Astrocyte (in vitro differentiated cells and primary cell): Measurements from ENCODE around the gene CABP7. TPM values are rescaled to one million over a fixed set of nuclear protein-coding genes. Genes with fewer than 3 reads are reported as not detected.

ENCODE experiments used
- DNase-seq: peaks from one replicate; pipeline ENCODE4 v3.0.0-alpha.2; 2010; ENCODE audit warnings: low read depth
- FAIRE-seq: peaks from 2 replicates; lab custom pipeline; 2011; peaks lifted over from hg19 to GRCh38; lab: Jason Lieb, UNC
- H2AFZ ChIP-seq: 2 replicates; pipeline ENCODE4 v1.6.0; 2012; ENCODE audit warnings: low read depth, low read length, inconsistent platforms
- H3K27ac ChIP-seq: 2 replicates; pipeline ENCODE4 v1.5.1; 2011; ENCODE audit warnings: low read depth, low read length, inconsistent platforms
- H3K27me3 ChIP-seq: 2 replicates; pipeline ENCODE4 v1.6.0; 2011; ENCODE audit warnings: low read length, inconsistent platforms; ENCODE audit not compliant: insufficient read depth
- H3K36me3 ChIP-seq: 2 replicates; pipeline ENCODE4 v1.5.1; 2011; ENCODE audit warnings: low read length, inconsistent platforms; ENCODE audit not compliant: insufficient read depth
- H3K4me1 ChIP-seq: 2 replicates; pipeline ENCODE4 v1.5.1; 2011; ENCODE audit warnings: low read length, inconsistent platforms; ENCODE audit not compliant: insufficient read depth
- H3K4me2 ChIP-seq: 2 replicates; pipeline ENCODE4 v1.6.0; 2012; ENCODE audit warnings: low read length, inconsistent platforms
- H3K4me3 ChIP-seq: 2 replicates; pipeline ENCODE4 v1.5.1; 2011; ENCODE audit warnings: low read depth, mild to moderate bottlenecking, low read length, inconsistent platforms; ENCODE audit not compliant: insufficient read depth
- H3K79me2 ChIP-seq: 2 replicates; pipeline ENCODE4 v1.6.0; 2012; ENCODE audit warnings: mild to moderate bottlenecking, low read length, inconsistent platforms; ENCODE audit not compliant: insufficient read depth
- H3K9ac ChIP-seq: 2 replicates; pipeline ENCODE4 v1.6.0; 2012; ENCODE audit warnings: mild to moderate bottlenecking, low read length, inconsistent platforms
- H3K9me3 ChIP-seq: 2 replicates; pipeline ENCODE4 v1.5.1; 2012; ENCODE audit warnings: low read depth, mild to moderate bottlenecking, low read length, inconsistent platforms; ENCODE audit not compliant: insufficient read depth
- H4K20me1 ChIP-seq: 2 replicates; pipeline ENCODE4 v1.6.0; 2012; ENCODE audit warnings: low read length, inconsistent platforms; ENCODE audit not compliant: insufficient read depth
- H3K27ac Mint-ChIP-seq: one replicate; pipeline ENCODE4 v1.8.0; 2021; ENCODE audit warnings: mild to moderate bottlenecking, mixed read lengths; ENCODE audit not compliant: unreplicated experiment
- H3K27me3 Mint-ChIP-seq: one replicate; pipeline ENCODE4 v1.8.0; 2021; ENCODE audit warnings: low read depth, mixed read lengths; ENCODE audit not compliant: unreplicated experiment
- H3K36me3 Mint-ChIP-seq: one replicate; pipeline ENCODE4 v1.8.0; 2021; ENCODE audit warnings: low read depth, mixed read lengths; ENCODE audit not compliant: unreplicated experiment
- H3K4me1 Mint-ChIP-seq: one replicate; pipeline ENCODE4 v1.8.0; 2021; ENCODE audit warnings: low read depth, mixed read lengths; ENCODE audit not compliant: unreplicated experiment
- H3K4me3 Mint-ChIP-seq: one replicate; pipeline ENCODE4 v1.8.0; 2021; ENCODE audit warnings: mild to moderate bottlenecking, moderate library complexity, mixed read lengths; ENCODE audit not compliant: unreplicated experiment
- H3K9me3 Mint-ChIP-seq: one replicate; pipeline ENCODE4 v1.8.0; 2021; ENCODE audit warnings: mild to moderate bottlenecking, mixed read lengths; ENCODE audit not compliant: unreplicated experiment
- CTCF ChIP-seq: IDR thresholded peaks from 2 replicates; pipeline ENCODE4 v1.5.1; 2011; ENCODE audit warnings: low read depth, mild to moderate bottlenecking, inconsistent platforms, low read length, moderate library complexity; ENCODE audit not compliant: insufficient read depth
- EZH2 ChIP-seq: IDR thresholded peaks from 2 replicates; pipeline ENCODE4 v1.6.1; 2012; ENCODE audit warnings: mild to moderate bottlenecking, low read length, inconsistent platforms; ENCODE audit not compliant: insufficient read depth
- total RNA-seq: library from RNA; stranded (reverse); gene quantifications from 2 replicates; pipeline ENCODE4 v1.2.1, GENCODE V29; 2021

CABP7 gene
- total RNA-seq, 1 donor from 2014 or later: not detected

- H3K27me3 ChIP-seq: peaks cover 12% of the 10 kb centered on the region
- no peak overlapping the region for H3K9ac ChIP-seq
- no peaks in the 10 kb centered on the region for H3K79me2 ChIP-seq
- H3K4me2 ChIP-seq: no peak overlapping the region
- H3K4me3 Mint-ChIP-seq: no peak overlapping the region
- peaks cover 75% of the 10 kb centered on the region for H3K27me3 Mint-ChIP-seq
- no peak for FAIRE-seq
- no peaks in the 10 kb centered on the region for H3K4me1 ChIP-seq
- H3K4me1 Mint-ChIP-seq: no peaks in the 10 kb centered on the region
- no peak overlapping the region for H3K4me3 ChIP-seq
- no peak overlapping the region for H3K27ac Mint-ChIP-seq
- H4K20me1 ChIP-seq: peaks cover 4% of the 10 kb centered on the region
- no peaks in the 10 kb centered on the region for H3K36me3 Mint-ChIP-seq
- no peak overlapping the region for H3K27ac ChIP-seq
- no peak for DNase-seq
- TF ChIP-seq EZH2: no peak
- no peak for TF ChIP-seq CTCF
- H3K36me3 ChIP-seq: no peaks in the 10 kb centered on the region
- H3K9me3 Mint-ChIP-seq: no peaks in the 10 kb centered on the region
- no peak overlapping the region for H2AFZ ChIP-seq
- H3K9me3 ChIP-seq: no peaks in the 10 kb centered on the region
These were observed 6.6 kb upstream of the CABP7 start for GRCh38 chr22:29713156-29713727.

- Histone ChIP-seq H3K4me1 (no peaks in the 10 kb centered on the region), H3K4me2 (no peak overlapping the region), H3K9me3 (no peaks in the 10 kb centered on the region), H3K27ac (no peak overlapping the region), H2AFZ (no peak overlapping the region), H3K4me3 (no peak overlapping the region), H3K27me3 (peaks cover 20% of the 10 kb centered on the region), H4K20me1 (peaks cover 4% of the 10 kb centered on the region), H3K36me3 (no peaks in the 10 kb centered on the region), H3K9ac (no peak overlapping the region), H3K79me2 (no peaks in the 10 kb centered on the region)
- no peak for FAIRE-seq
- TF ChIP-seq CTCF (no peak), EZH2 (no peak)
- no peak overlapping the region for H3K4me3 Mint-ChIP-seq
- no peak overlapping the region for H3K27ac Mint-ChIP-seq
- no peaks in the 10 kb centered on the region for H3K9me3 Mint-ChIP-seq
- no peaks in the 10 kb centered on the region for H3K4me1 Mint-ChIP-seq
- no peak for DNase-seq
- no peaks in the 10 kb centered on the region for H3K36me3 Mint-ChIP-seq
- peaks cover 70% of the 10 kb centered on the region for H3K27me3 Mint-ChIP-seq
These were observed 4.6 kb upstream of the CABP7 start for GRCh38 chr22:29715240-29715639.

- Mint-ChIP-seq H3K9me3 (no peaks in the 10 kb centered on the region), H3K27ac (no peak overlapping the region), H3K4me3 (no peak overlapping the region), H3K27me3 (peaks cover 69% of the 10 kb centered on the region), H3K4me1 (no peaks in the 10 kb centered on the region), H3K36me3 (no peaks in the 10 kb centered on the region)
- H3K36me3 ChIP-seq: no peaks in the 10 kb centered on the region
- peaks cover 4% of the 10 kb centered on the region for H4K20me1 ChIP-seq
- H3K4me3 ChIP-seq: no peak overlapping the region
- no peak overlapping the region for H2AFZ ChIP-seq
- H3K27ac ChIP-seq: no peak overlapping the region
- no peak overlapping the region for H3K4me2 ChIP-seq
- no peaks in the 10 kb centered on the region for H3K9me3 ChIP-seq
- FAIRE-seq (no peak), DNase-seq (no peak)
- H3K27me3 ChIP-seq: peaks cover 20% of the 10 kb centered on the region
- no peak for TF ChIP-seq EZH2
- TF ChIP-seq CTCF: no peak
- no peaks in the 10 kb centered on the region for H3K4me1 ChIP-seq
- no peaks in the 10 kb centered on the region for H3K79me2 ChIP-seq
- H3K9ac ChIP-seq: no peak overlapping the region
These were observed 4.1 kb upstream of the CABP7 start for GRCh38 chr22:29715705-29716104.
